TTC549 (cell line): ENCODE measurements around the gene LRPAP1.

ENCODE experiments used
- FAIRE-seq: peaks from 2 replicates; lab custom pipeline; 2012; peaks lifted over from hg19 to GRCh38; lab: Jason Lieb, UNC

Gene LRPAP1

DNA sequence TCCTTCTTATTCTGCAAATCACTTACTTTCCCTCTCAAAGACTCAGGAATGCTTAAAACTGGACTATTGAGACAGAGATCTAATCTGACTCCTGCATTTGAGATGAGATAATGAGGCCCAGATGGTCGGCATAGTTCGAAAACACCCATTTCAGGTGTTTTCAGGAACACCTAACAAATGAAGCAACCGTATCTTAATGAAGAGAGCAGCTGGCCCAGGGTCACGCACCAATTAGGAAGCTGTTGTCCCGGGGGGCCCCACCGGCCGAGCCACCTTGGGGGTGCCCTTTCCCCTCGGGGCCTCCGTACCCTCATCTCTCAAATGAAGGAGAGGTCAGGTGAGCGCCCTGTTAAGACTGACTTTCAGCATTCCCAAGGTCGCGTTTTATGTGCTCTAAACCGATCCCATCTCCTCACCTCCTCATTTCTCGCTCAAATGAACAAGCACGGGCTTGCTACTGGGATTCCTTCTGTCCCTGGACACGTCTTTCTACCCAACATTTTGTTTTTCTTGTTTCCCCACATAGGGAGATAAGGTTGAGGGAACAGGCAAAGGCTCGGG, 824 bp downstream of the LRPAP1 start:
- no peak for FAIRE-seq

DNA sequence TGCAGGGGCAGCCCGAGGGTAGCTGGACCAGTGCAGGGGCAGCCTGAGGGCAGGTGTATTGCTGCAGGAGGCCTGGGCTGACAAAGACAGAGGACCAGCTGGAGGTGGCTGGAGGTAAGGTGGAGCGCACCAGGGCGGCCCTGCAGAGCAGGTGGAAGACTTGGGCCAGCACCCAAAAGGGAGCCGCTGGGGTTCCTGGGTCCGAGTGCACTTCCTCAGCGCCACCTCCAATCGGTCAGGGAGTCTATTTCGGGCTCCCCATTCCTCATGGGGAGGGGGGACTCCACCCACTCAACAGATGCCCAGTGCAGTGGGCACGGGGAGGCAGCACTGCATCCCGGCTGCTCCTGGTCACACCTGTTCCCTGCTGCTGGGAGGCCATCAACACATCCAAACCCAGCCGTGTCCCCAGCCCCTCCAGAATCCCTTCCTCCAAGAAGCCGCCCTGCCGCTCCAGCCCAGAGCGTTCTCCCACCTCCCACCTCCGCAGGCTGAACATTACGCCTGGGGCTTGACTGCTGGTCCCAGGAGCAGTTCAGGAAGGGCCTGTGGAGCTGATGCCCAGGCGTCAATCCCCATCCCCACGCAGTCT, 1.5 kb downstream of the LRPAP1 start:
- FAIRE-seq: no peak

DNA sequence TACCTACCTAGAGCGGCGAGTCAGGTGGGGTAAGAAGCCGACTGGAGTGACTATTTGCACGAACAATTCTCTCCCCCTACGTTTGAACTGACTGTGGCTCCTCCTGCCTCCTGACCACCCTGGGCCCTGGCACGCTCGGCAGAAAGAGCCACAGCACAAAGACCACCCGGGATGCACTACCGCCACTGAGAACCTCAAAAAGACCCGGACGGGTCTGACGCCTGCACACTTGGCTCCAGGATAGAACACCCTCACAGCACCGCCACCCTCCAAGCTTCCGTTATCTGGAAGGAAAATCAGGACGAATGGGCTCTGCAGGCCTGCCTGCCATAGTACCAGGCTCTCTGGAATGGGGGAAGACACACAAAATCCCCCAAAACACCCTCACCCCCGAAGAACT, 2.2 kb downstream of the LRPAP1 start:
- FAIRE-seq: no peak

DNA sequence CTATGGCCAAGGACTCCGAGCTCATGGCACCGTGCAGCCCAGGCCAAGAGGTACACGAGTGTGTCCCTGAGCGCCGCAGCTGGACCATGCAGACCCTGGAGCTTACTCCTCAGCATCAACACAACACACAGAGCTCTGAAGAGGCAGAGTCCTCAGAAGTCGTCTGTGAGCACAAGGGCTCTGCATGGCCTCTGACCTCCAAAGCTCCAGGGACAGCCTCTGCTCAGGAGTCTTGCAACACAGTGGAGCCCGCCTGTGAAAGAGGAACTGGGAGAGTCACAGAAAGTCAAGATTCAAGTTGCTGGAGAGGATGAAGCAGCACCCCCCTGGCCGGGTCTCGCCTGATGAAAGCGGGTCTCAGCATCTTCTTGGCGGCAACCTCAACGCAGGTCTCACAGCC, 2.9 kb downstream of the LRPAP1 start:
- no peak for FAIRE-seq

DNA sequence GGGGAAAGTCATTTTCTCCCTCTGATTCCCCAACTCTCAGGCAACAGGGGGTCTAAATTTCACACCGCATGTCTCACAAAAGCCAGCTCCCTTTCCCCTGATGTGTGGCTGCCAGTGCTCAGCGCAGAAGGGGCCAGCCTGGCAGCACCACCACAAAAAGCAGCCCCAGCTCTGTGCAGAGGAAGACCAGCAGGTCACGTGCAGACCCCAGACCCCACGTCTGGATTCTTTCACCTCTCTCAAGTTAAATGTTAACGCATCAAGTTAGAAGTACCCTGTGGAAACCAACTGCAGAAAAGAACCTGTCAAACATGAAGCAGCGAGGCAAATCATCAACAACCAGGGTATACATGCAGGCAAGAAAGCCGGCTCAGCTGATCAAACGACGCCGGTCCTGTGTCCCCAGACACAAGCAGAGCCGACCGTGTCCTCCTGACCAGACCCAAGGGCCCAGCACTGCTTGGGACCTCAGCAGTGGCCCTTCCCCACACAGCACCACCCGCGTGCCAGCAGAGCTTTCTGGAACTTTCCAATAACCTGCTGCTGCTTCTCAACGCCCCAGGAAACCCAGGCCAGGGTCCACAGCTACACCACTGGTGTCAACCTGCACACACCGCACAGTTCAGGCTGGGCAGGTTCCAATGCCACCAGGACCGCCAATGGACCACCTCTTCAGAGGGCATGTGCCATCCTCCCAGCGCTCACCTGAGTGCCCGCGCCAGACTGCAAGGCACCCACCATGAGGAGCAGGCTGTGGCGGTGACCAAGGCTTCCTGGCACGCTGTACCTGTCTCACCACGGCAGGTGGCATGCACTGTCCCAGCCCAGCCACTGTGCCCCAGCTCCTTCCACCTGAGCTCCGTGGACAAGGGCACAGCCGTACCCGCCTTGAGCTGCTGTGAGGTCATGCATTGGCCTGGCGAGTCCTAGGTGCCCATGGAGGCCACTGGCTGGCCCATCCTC, 4.0 kb downstream of the LRPAP1 start:
- FAIRE-seq: no peak

DNA sequence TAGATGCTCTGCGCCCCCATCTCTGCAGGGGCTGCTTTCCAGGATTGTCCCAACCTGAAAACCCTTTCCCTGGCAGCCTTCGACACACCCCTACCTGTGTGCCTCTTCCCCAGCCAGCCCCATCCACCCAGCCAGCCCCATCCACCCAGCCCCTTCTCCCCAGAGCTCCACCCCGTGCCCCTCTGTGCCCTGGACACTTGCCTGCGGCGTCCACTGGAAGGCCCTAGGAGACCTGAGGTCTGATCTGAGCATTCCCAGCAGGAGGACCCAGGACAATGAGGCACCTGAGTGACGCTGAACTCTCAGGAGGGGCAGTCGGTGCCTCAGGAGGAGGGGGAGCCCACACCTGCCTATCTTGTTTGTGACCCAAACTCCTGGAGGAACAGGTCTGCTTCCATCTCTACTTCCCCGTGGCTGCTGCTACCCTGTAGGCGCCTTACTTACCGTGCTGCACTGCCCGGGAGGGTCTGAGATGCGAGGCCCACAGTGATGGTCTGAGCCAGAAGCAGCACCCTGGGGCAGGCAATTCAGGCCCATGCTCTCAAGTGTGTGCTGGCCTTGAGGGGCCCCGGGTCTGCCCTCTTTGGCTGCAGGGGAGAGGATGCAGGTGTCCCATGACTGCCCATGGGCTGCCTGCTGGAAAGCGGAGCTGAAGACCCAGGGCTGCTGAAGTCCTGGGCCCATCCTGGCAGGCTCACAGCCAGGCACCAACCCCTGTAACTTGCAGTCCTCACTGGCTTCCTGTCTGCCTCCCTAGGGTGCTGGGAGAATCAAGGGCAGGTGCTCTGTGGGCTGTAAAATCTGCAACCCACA, 4.9 kb downstream of the LRPAP1 start:
- FAIRE-seq: no peak

DNA sequence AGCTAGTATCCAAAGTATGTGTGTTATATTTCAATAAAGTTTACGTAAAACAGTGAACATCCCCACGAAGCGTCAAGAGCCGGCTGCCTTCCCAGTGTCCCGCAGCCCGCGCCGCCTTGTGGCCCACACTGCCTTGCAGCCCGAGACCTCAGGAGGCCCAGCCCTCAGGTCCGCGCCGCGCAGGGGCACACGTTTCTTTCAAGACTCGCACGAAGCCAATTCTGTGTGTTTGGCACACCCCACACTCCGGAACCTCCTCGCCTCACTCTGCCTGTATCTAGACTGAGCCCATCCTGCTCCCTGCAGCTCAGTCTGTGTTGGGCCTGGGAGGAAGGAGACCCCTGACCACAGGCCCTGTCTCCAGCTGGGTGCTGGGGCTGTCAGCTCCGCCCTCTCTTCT, 5.8 kb downstream of the LRPAP1 start:
- no peak for FAIRE-seq

DNA sequence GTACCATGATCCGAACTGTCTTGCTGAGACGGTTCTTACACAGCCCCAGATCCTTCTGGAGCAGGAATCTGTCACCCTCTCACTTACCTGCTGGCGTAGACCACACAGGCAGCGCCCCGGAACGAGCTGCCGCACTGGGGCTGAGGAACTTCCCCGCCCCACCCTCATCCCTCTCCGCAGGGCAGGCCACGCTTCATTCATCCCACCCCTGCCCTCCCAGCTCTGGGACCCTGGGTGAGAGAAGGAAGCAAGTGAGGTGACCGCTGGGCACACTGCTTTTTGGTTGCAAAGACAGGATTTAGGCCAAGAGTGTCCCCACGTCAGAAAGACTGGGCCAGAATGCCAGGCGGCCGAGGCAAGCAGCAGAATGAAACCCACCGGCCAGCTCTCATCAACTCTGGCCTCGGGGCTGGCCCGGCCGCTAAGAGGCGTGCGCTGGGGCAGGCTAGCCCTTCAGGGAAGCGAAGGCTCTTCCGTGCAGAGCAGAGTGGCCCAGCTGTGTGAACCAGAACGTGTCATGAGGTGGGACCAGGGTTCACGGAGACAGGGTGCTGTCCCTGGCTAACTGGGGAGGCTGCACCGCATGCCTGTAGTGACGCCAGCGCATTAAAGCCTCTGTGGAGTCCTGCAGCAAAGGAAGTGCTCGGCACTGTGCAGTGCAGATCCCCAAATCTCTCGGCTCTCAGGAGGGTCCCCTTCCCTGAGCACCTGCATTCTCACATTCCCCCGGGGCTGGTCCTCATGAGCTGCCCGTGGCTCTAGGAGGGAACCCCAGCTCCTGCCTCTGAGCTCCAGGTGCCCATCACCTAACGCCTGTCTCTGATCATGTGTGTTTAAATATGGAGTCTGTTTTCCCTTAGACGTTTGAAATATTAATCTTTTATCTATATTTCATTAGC, 6.4 kb downstream of the LRPAP1 start:
- FAIRE-seq: no peak

DNA sequence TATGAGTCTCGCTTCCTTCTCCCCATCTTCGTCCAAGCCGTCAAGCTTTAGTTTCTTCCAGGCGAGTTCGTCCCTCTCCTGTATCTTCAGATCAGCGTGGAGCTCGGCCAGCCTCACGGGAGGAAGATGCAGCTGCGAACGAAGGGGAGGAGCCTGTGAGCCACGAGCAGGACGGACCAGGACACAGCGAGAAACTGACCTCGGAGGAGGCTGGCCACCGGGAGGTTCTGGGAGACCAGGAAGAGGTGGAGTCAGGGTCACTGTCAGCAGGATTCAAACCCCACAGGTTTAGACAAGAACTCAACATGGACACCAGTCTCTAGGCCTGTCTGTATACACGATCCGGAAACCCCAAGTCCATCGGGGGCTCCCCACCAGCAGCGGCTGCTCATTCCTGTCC, 7.3 kb downstream of the LRPAP1 start:
- FAIRE-seq: no peak

DNA sequence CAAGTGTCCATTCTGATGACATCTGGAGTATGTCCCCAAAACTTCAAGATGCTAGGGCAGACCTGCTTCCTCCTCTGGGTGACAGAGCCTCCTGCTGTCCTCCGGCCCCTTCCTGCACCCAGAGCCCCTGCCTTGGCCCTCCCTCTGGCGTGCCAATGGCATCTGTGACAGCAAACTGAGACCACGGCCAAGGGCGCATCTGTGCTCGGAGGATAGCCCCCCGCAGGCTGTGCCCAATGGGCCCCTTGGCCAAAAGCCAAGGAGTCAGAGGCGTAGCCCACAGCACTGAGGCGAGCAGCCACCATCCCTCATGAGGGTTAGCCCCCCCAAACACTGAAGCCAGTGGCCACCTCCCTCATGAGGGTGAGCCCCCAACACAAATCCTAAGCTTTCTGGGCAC, 7.9 kb downstream of the LRPAP1 start:
- no peak for FAIRE-seq

DNA sequence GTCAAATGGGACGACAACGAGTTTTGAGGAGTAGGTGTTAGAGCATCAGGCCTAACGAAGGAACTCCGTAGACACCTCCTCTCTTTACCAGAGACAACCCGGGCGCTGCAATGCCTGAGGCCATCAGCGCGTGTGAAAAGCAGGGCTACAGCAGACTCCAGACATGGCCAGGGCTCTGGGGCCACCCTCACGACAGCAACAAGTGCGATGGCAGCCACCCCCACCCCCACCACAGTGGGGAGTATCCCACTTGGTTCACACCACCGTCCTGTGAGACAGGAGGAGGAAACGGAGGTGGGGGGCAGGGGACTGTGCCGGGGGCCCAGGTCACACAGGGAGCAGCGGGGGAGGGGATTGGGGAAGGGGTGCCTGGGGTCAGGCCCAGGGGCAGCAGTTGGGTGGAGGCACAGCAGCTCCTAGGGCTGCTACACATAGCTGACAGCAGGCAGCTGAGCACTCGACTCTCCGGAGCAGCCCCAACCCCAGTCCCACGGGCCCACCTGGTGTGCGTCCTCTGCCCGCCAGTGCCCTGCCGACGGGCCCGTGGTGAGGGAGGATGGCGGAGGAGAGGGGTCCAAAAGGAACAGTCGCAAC, 8.5 kb downstream of the LRPAP1 start:
- no peak for FAIRE-seq

DNA sequence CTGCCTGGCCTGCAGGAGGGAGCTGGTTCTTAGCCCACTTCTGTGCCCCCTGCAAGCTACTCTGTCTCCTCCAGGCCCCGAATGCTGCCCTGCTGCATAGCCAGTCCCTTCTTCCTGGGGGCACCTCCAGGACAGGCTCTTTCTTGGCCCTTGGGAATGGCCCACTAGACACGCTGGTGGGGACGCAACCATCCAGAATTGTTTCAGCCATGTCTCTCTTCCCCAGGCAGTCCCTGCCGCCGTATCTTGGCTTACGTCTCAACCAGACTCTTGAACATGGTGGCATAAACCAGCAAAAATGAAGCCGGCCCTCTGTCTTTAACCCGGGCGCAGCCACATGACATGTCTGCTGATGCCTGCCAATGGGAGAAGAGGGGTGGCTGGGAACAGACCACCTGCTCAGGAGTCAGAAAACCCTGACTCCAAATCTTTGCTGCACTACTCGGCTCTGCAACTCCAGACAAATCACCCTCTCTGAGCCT, 9.0 kb downstream of the LRPAP1 start:
- FAIRE-seq: no peak

DNA sequence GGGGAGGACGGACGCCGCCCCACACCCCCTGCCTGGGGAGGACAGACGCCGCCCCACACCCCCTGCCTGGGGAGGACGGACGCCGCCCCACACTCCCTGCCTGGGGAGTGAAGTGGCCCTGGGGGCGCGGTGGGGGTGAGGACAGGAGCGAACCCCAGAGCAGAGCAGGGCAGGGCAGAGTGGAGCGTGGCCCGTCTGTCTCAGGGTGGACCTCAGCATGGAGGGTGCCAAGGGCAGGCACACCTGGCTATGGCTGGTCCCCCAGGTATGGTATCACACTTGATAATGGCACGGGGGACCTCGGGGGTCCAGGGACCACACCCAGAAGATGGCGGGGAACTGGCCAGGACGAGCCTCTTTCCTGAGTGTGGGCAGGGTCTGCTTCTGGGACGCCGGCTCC, 9.6 kb downstream of the LRPAP1 start:
- FAIRE-seq: no peak

DNA sequence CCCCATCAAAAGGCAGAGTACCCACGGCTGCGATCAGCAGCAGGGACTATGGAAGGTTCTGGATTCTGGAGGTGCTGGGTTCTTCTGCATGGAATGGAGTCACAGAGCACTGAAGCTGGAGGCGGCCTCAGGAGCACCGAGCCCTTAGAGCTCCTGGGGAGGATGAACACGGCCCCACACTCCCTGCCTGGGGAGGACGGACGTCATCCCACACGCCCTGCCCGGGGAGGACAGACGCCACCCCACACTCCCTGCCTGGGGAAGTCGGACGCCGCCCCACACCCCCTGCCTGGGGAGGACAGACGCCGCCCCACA, 9.9 kb downstream of the LRPAP1 start:
- FAIRE-seq: no peak

DNA sequence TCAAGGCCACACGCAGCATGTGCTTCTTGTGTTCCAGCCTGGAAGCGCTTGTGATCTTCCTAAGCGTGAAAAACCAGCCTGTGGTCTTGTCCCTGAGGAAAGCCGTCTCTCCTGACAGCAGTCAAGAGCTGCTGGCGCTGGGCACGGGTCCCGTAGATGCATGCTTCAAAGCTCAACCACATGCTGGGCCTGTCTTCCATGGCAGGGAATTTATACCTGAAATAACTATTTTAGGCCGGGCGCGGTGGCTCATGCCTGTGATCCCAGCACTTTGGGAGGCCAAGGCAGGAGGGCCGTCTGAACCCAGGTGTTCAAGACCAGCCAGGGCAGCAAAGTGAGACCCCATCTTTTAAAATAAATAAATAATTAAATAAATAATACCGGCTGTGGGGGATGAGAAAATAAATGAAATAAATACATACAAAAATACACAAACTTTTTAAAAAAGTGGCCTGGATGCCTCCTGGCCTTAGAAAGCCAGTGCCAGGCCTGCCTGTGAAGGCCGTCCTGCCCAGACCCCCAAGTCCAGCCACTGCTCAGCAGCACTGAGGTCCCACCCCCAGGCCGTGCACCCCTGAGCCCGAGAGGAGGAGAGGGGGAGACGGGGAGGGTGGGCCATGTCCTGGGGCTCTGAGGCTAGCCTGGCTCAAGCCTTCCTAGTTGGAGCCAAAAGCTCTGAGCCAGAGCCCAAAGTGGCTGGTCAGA, 10.4 kb downstream of the LRPAP1 start:
- no peak for FAIRE-seq

DNA sequence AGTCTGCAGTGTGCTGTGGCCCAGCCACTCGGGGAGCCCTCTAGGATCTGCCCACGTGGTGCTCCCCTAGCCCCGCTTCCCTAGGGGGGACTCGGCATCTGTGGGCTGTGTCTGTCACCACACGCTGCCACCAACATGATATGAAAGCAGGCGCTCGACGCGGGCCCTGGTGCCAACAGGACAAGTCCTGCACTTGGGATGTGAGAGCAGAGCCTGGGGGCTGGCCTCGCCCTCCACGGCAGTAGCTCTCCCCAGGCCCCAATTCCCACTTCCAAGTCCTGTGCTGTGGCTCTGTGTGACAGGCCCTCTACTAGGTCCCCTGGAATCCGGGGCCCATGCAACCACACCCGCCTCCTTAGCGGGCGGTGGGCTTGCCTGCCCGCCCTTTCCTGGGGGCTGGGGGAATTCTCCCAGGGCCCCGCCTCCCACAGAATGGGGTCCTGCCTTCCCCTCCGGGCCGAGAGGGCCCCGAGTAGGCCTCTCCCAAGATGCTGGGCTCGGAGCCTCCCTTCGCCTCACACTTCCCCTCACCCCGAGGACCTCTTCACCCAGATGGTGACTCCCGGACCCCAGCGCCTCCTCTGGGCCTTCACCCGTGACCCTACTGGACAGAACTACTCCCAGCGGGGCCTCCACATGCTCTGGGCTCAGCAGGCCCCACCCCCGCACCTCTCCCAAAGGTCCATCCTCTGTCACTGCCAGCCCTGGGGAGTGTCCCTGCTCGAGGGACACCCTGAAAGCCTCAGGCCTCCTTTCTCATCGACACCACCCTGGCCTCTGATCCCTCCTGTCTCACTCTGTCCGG, 11.2 kb downstream of the LRPAP1 start:
- no peak for FAIRE-seq

DNA sequence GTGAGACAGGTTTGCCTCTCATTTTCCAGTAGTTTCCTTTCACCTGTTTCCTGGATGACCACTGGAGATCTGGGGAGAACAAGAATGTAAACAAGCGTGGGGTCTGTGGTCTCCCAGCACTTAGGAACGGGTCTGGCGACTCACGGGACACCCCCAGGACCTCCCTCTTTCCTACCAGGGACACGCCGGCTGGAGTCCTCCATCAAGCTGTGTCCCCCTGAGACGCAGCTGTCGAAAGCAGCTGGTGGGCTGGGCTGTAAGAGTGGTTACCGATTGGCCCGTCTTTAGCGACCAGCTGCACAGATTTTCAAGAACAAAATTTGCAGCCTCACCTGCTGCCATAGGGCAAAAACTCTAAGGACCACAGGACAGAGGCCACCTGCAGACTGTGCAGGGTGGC, 11.9 kb downstream of the LRPAP1 start:
- FAIRE-seq: no peak

DNA sequence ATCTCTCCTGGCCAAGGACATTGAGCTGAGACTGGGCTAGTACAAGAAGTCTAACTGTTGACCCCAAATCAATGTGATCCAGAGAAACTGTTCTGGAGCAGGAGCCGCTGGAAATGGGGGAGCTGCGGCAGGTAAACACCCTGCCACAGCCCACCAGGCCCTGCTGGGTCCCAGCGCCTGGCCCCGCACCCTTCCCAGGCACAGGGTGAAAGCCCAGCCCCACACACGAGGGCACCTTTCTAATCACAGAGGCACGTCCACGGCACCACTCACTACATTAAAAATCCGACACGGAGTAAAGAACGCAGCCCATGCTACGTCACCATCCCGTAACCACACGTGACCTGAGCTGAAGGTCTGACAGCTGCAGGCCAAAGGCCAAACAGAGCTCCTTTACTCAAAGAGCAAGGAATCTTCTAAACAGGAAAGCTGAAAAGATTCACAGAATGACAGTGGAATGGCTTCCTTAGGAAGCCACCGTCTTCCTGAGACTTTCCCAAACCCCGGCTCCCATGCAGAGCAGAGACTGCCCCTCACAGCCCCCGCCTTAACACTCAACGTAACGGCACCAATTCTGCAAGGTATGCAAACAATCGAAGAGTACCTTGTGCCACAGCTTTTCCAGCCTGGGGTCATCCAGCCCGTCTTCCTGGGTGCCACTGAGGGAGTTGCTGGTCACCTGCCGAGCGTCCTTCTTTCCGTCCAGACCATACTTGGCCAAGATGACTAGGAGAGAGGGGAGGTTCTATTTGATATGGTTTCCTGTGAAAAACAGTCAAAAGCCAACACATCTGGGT, 12.6 kb downstream of the LRPAP1 start:
- FAIRE-seq: no peak

DNA sequence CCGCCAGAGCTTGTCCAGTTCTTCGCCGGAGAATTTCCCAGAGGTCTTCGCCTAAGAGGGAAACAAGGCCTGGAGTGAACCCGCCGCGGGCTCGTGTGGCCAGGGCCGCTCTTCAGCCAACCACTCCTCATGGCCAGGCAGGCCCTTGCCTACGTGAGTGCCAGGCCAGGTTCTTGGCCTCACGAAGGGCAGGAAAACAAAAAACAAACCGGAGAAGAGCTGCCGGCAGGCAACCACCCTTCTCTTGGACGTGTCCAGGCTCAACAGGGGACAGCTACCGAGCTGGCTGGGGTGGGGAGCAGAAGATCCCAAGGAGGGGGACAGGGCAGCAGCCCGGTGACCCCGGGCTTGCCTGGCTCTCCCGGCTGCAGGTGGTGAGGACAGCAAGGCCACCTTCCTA, 13.3 kb downstream of the LRPAP1 start:
- no peak for FAIRE-seq
